GM12878 (cell line): Measurements from ENCODE around the gene PRIM1. TPM values are rescaled to one million over a fixed set of nuclear protein-coding genes. Genes with fewer than 3 reads are reported as not detected.

ENCODE experiments used
- ATAC-seq: fragments of 200-7000 bp; cut with Tn5 transposase; 3 replicates; pipeline ENCODE4 v1.9.1; 2020; ENCODE audit warnings: mild to moderate bottlenecking, moderate library complexity
- BruUV-seq: library from RNA; stranded (reverse); fragments of 400-500 nt; replicated peaks from 2 replicates; lab custom pipeline; 2021; lab: Mats Ljungman, UMichigan
- CTCF ChIA-PET: fragments of 300-600 bp; sonication (Branson Sonifier 250); formaldehyde crosslinking; extraction: SDS; loops from one replicate; lab custom pipeline; 2021; ENCODE audit warnings: inconsistent platforms; lab: Yijun Ruan, JAX
- POLR2A ChIA-PET: fragments of 350-600 bp; formaldehyde crosslinking; extraction: SDS; loops from one replicate; lab custom pipeline; 2021; ENCODE audit warnings: inconsistent platforms; lab: Charles Lee
- RAD21 ChIA-PET: fragments of 300-600 bp; sonication (Branson Sonifier 250); formaldehyde crosslinking; loops from one replicate; lab custom pipeline; 2023; ENCODE audit warnings: antibody characterized with exemption; ENCODE audit not compliant: unreplicated experiment; lab: Charles Lee
- SMC1A ChIA-PET: fragments of 300-600 bp; sonication (Branson Sonifier 250); formaldehyde crosslinking; loops from one replicate; lab custom pipeline; 2023; ENCODE audit not compliant: unreplicated experiment, uncharacterized antibody; lab: Charles Lee
- DNase-seq: peaks from one replicate; pipeline ENCODE4 v3.0.0-alpha.2; 2011; ENCODE audit warnings: low read depth, low spot score
- FAIRE-seq: peaks from 3 replicates; lab custom pipeline; 2011; peaks lifted over from hg19 to GRCh38; lab: Jason Lieb, UNC
- H2AFZ ChIP-seq: 2 replicates; pipeline ENCODE4 v1.6.0; 2011; ENCODE audit warnings: low read depth, low read length, control low read depth; ENCODE audit not compliant: control insufficient read depth
- H3K27ac ChIP-seq: 2 replicates; pipeline ENCODE4 v1.5.1; 2011; ENCODE audit warnings: control low read depth; ENCODE audit not compliant: control insufficient read depth, insufficient read depth
- H3K27me3 ChIP-seq, 2 experiments: replicated peaks in 1 of 2; 2 replicates each; pipeline versions ENCODE4 v1.6.0 to v1.6.1; 2011; ENCODE audit warnings: low read length in 1 of 2; ENCODE audit not compliant: control insufficient read depth in 2 of 2, insufficient read depth in 2 of 2
- H3K36me3 ChIP-seq, 2 experiments: 2 replicates each; pipeline ENCODE4 v1.5.1; 2011; ENCODE audit warnings: low read length in 1 of 2; ENCODE audit not compliant: control insufficient read depth in 2 of 2, insufficient read depth in 2 of 2
- H3K4me1 ChIP-seq: 2 replicates; pipeline ENCODE4 v1.6.1; 2011; ENCODE audit warnings: mild to moderate bottlenecking, low read length, moderate library complexity, mixed read lengths; ENCODE audit not compliant: control insufficient read depth, insufficient read depth
- H3K4me2 ChIP-seq: 2 replicates; pipeline ENCODE4 v1.6.0; 2011; ENCODE audit warnings: control low read depth; ENCODE audit not compliant: control insufficient read depth, insufficient read depth
- H3K4me3 ChIP-seq: fragments of 200-600 bp; sonication (generic); 2 replicates; pipeline ENCODE4 v1.5.1; 2016
- H3K79me2 ChIP-seq: 2 replicates; pipeline ENCODE4 v1.6.0; 2011; ENCODE audit warnings: low read length; ENCODE audit not compliant: control insufficient read depth, insufficient read depth
- H3K9ac ChIP-seq: 2 replicates; pipeline ENCODE4 v1.8.0; 2011; ENCODE audit warnings: low read length, control low read depth, mixed read lengths; ENCODE audit not compliant: control insufficient read depth, insufficient read depth
- H3K9me3 ChIP-seq: replicated peaks from 3 replicates; pipeline ENCODE4 v1.5.1; 2011; ENCODE audit warnings: mild to moderate bottlenecking, low read length; ENCODE audit not compliant: control insufficient read depth, insufficient read depth
- H4K20me1 ChIP-seq: 2 replicates; pipeline ENCODE4 v1.6.0; 2011; ENCODE audit not compliant: control insufficient read depth, insufficient read depth
- BHLHE40 ChIP-seq, 2 experiments: fragments of 450-650 bp in 1 of 2; IDR thresholded peaks; 2 replicates each; pipeline ENCODE4 v1.6.1; 2011 to 2017; ENCODE audit warnings: low read depth in 2 of 2, borderline replicate concordance in 1 of 2, improper control_type of control experiment in 1 of 2, low read length in 1 of 2, mild to moderate bottlenecking in 1 of 2
- CBX5 ChIP-seq: sonication (generic); IDR thresholded peaks from 2 replicates; pipeline ENCODE4 v1.6.1; 2016; ENCODE audit warnings: low read depth, moderate library complexity, mild to moderate bottlenecking, inconsistent platforms
- CEBPB ChIP-seq, 2 experiments: fragments of 150-350 bp in 1 of 2; IDR thresholded peaks; 2 replicates each; pipeline ENCODE4 v1.6.1; 2012 to 2014; ENCODE audit warnings: low read depth in 2 of 2, low read length in 2 of 2, borderline replicate concordance in 1 of 2, inconsistent platforms in 1 of 2
- EED ChIP-seq: sonication (generic); IDR thresholded peaks from 2 replicates; pipeline ENCODE4 v1.6.1; 2016; ENCODE audit warnings: antibody characterized with exemption, low read depth
- FOS ChIP-seq: IDR thresholded peaks from 3 replicates; pipeline ENCODE4 v1.6.1; 2011; ENCODE audit warnings: borderline replicate concordance; ENCODE audit not compliant: insufficient read length; ENCODE audit errors: extremely low read depth
- HCFC1 ChIP-seq: fragments of 150-350 bp; IDR thresholded peaks from 2 replicates; pipeline ENCODE4 v1.6.1; 2014; ENCODE audit warnings: low read length
- HDAC2 ChIP-seq: fragments of 200-600 bp; sonication (generic); IDR thresholded peaks from 2 replicates; pipeline ENCODE4 v1.6.1; 2017
- MAX ChIP-seq: IDR thresholded peaks from 2 replicates; pipeline ENCODE4 v1.6.1; 2012; ENCODE audit warnings: low read depth, low read length, improper control_type of control experiment
- MTA2 ChIP-seq: fragments of 450-650 bp; IDR thresholded peaks from 2 replicates; pipeline ENCODE4 v1.6.1; 2016; ENCODE audit warnings: low read depth, mild to moderate bottlenecking, moderate library complexity
- MYC ChIP-seq: IDR thresholded peaks from 2 replicates; pipeline ENCODE4 v1.6.1; 2011; ENCODE audit warnings: mild to moderate bottlenecking, low read length, moderate library complexity, inconsistent platforms; ENCODE audit not compliant: insufficient read depth, insufficient replicate concordance, insufficient read length, severe bottlenecking
- NR2C1 ChIP-seq: fragments of 450-650 bp; IDR thresholded peaks from 2 replicates; pipeline ENCODE4 v1.6.1; 2017; ENCODE audit warnings: antibody characterized with exemption, mild to moderate bottlenecking, moderate library complexity
- NR2F1 ChIP-seq: fragments of 450-650 bp; conservative IDR thresholded peaks from 2 replicates; pipeline ENCODE4 v1.6.1; 2017; ENCODE audit warnings: mild to moderate bottlenecking
- POLR2A ChIP-seq: IDR thresholded peaks from 2 replicates; pipeline ENCODE4 v1.6.1; 2011; ENCODE audit warnings: low read depth, mild to moderate bottlenecking, low read length
- REST ChIP-seq: IDR thresholded peaks from 2 replicates; pipeline ENCODE4 v1.6.1; 2012; ENCODE audit warnings: mild to moderate bottlenecking, low read depth, low read length
- RFX5 ChIP-seq: IDR thresholded peaks from 2 replicates; pipeline ENCODE4 v1.6.1; 2011; ENCODE audit warnings: low read depth, low read length, improper control_type of control experiment
- SMAD1 ChIP-seq: fragments of 450-650 bp; IDR thresholded peaks from 2 replicates; pipeline ENCODE4 v1.6.1; 2018; ENCODE audit warnings: mild to moderate bottlenecking, low read depth; ENCODE audit not compliant: partially characterized antibody
- TAF1 ChIP-seq: IDR thresholded peaks from 2 replicates; pipeline ENCODE4 v1.6.1; 2011; ENCODE audit warnings: mild to moderate bottlenecking, low read depth, low read length, borderline replicate concordance
- WRNIP1 ChIP-seq: IDR thresholded peaks from 2 replicates; pipeline ENCODE4 v1.6.1; 2011; ENCODE audit warnings: low read depth, low read length, improper control_type of control experiment, borderline replicate concordance
- ZNF384 ChIP-seq: IDR thresholded peaks from 2 replicates; pipeline ENCODE4 v1.6.1; 2012; ENCODE audit warnings: low read depth, mild to moderate bottlenecking, low read length, improper control_type of control experiment, borderline replicate concordance
- WGBS: methylation state at CpG from one replicate; pipeline ENCODE4 v1.1.6; 2016; ENCODE audit warnings: low lambda C conversion rate; ENCODE audit not compliant: insufficient replicate concordance, insufficient coverage; ENCODE audit errors: missing lambda C conversion rate; 5-methylcytosine and 5-hydroxymethylcytosine counted together
- in situ Hi-C: fragments of 300-500 bp; cut with MboI; formaldehyde crosslinking; loops from 9 replicates; pipeline ENCODE4 v1.14.3; 2018; ENCODE audit warnings: mixed read lengths
- intact Hi-C: fragments of 100-400 bp; cut with micrococcal nuclease; formaldehyde crosslinking; loops from one replicate; pipeline ENCODE4 v1.14.2; 2022; ENCODE audit not compliant: unreplicated experiment
- polyA plus RNA-seq, 11 experiments: library from polyadenylated mRNA; depleted of rRNA in 4 of 11; unstranded in 6 of 11; stranded (reverse) in 5 of 11; fragments of >200 nt; fragmentation: Nextera tagmentation in 4 of 11; fragmentation: Illumina TruSeq in 1 of 11; extraction: Ambion mirVana in 4 of 11; extraction: Trizol in 1 of 11; gene quantifications; 1 replicate in 1 of 11; 2 replicates in 10 of 11; pipeline versions ENCODE4 v1.2.1 to v1.2.3, GENCODE V29; 2011 to 2016; ENCODE audit warnings: inconsistent platforms in 2 of 11, missing spikeins in 2 of 11, low read depth in 1 of 11
- total RNA-seq, 4 experiments: library from RNA; depleted of rRNA in 3 of 4; stranded (reverse); fragments of >200 nt in 3 of 4; fragmentation: Illumina TruSeq in 1 of 4; extraction: Trizol in 1 of 4; gene quantifications; 2 replicates each; pipeline versions ENCODE4 v1.2.1 to v1.2.3, GENCODE V29; 2013 to 2021

The PRIM1 gene
- total and polyA plus RNA-seq, 10 of the 15 experiments (the other 5 are each of a cell fraction or from before 2014, with no cell fraction given): 27.1 to 70.6 (median 55.7) TPM

- Histone ChIP-seq H2AFZ (no peak overlapping the region), H3K4me1 (peaks cover 35% of the 10 kb centered on the region), H3K79me2 (peaks cover 68% of the 10 kb centered on the region), H3K9ac (no peak overlapping the region), H3K27me3 (no peaks in the 10 kb centered on the region), H3K4me3 (0 out of 2 replicates have a peak overlapping the region, but pooled peaks have one; percentile 11), H3K4me2 (0 out of 2 replicates have a peak overlapping the region, but pooled peaks have one; percentile 17), H4K20me1 (peaks cover 35% of the 10 kb centered on the region), H3K9me3 (no peaks in the 10 kb centered on the region), H3K36me3 (peaks cover 29 to 45% of the 10 kb centered on the region in 2 experiments), H3K27ac (peak overlapping the region; percentile 50)
- intact Hi-C loops (no loop called here), in situ Hi-C loops (no loop called here)
- POLR2A ChIA-PET: interaction anchor here (0.6 to 1.7 kb wide), 6 partner anchors 9 to 116 kb away, joined by 3 to 9 read pairs (median 4); no protein-coding TSS in a partner anchor
- DNase-seq: no peak
- TF ChIP-seq BHLHE40 (IDR thresholded peaks at IDR 0.05; ENCODE audit: borderline replicate concordance in 1 of 2, low read depth in 2 of 2, low read length in 1 of 2): no peak
- no peak for TF ChIP-seq TAF1
- no peak for TF ChIP-seq SMAD1
- TF ChIP-seq NR2F1: no peak
- no peak for TF ChIP-seq WRNIP1
- TF ChIP-seq HCFC1: no peak
- no peak for TF ChIP-seq MYC
- TF ChIP-seq MAX: no peak
- TF ChIP-seq CEBPB (IDR thresholded peaks at IDR 0.05; ENCODE audit: borderline replicate concordance in 1 of 2, low read depth in 2 of 2, low read length in 2 of 2): no peak
- TF ChIP-seq RFX5: no peak
- TF ChIP-seq REST: no peak
- TF ChIP-seq EED: no peak
- no peak for TF ChIP-seq HDAC2
- TF ChIP-seq CBX5: no peak
- no peak for TF ChIP-seq FOS
- TF ChIP-seq POLR2A: no peak
- TF ChIP-seq MTA2: no peak
- no peak for TF ChIP-seq NR2C1
- TF ChIP-seq ZNF384: no peak
- WGBS: 78% methylated on average over 3 of the region's 4 CpGs
- FAIRE-seq: no peak
- ATAC-seq: no peak
- CTCF ChIA-PET: interaction anchor here (0.7 to 0.9 kb wide), 3 partner anchors 33 to 271 kb away, joined by 3 read pairs; no protein-coding TSS in a partner anchor
- SMC1A ChIA-PET: interaction anchor here (0.6 to 1.0 kb wide), 2 partner anchors 28 to 93 kb away, joined by 3 read pairs; no protein-coding TSS in a partner anchor
- BruUV-seq: no TSS peak
- RAD21 ChIA-PET: interaction anchor here (0.6 to 1.6 kb wide), 3 partner anchors 37 to 316 kb away, joined by 3 to 4 read pairs (median 4); no protein-coding TSS in a partner anchor
These were observed 34.9 kb downstream of the PRIM1 start for GRCh38 chr12:56716933-56717880.
